Liver (tissue), 9 donors: ENCODE data around the gene ITGB4. TPM values are rescaled to one million over a fixed set of nuclear protein-coding genes. Genes with fewer than 3 reads are reported as not detected.

Experiments
- DNase-seq: peaks from one replicate; pipeline ENCODE4 v3.0.0-alpha.2; 2017; ENCODE audit warnings: low spot score
- H3K27ac ChIP-seq, 2 donors: one replicate each; pipeline ENCODE4 v1.7.0; 2013; ENCODE audit warnings: inconsistent platforms in 2 of 2, low read length in 2 of 2, control low read depth in 1 of 2, low read depth in 1 of 2, mild to moderate bottlenecking in 1 of 2
- H3K27me3 ChIP-seq, 4 donors: one replicate each; pipeline versions ENCODE4 v1.6.1 to v1.7.0; 2013; ENCODE audit warnings: low read length in 3 of 4, inconsistent platforms in 1 of 4, mild to moderate bottlenecking in 1 of 4, moderate library complexity in 1 of 4; ENCODE audit not compliant: control insufficient read depth in 4 of 4, insufficient read depth in 4 of 4
- H3K36me3 ChIP-seq, 4 donors: one replicate each; pipeline versions ENCODE4 v1.6.1 to v1.7.0; 2013; ENCODE audit warnings: low read length in 3 of 4, mild to moderate bottlenecking in 3 of 4, low read depth in 1 of 4, moderate library complexity in 1 of 4; ENCODE audit not compliant: control insufficient read depth in 4 of 4, insufficient read depth in 3 of 4
- H3K4me1 ChIP-seq, 4 donors: one replicate each; pipeline versions ENCODE4 v1.6.1 to v1.7.0; 2013; ENCODE audit warnings: low read length in 3 of 4, mild to moderate bottlenecking in 3 of 4, moderate library complexity in 1 of 4; ENCODE audit not compliant: control insufficient read depth in 4 of 4, insufficient read depth in 4 of 4
- H3K4me3 ChIP-seq, 3 donors: one replicate each; pipeline versions ENCODE4 v1.6.1 to v1.7.0; 2013; ENCODE audit warnings: low read length in 3 of 3, control low read depth in 1 of 3, low read depth in 1 of 3, mild to moderate bottlenecking in 1 of 3
- H3K9ac ChIP-seq, 2 donors: one replicate each; pipeline ENCODE4 v1.7.0; 2013; ENCODE audit warnings: low read length in 2 of 2, mild to moderate bottlenecking in 2 of 2, moderate library complexity in 2 of 2, control low read depth in 1 of 2, low read depth in 1 of 2
- H3K9me3 ChIP-seq, 4 donors: one replicate each; pipeline versions ENCODE4 v1.6.1 to v1.7.0; 2013; ENCODE audit warnings: low read length in 3 of 4; ENCODE audit not compliant: control insufficient read depth in 4 of 4
- ATF3 ChIP-seq: IDR thresholded peaks from 2 replicates; pipeline ENCODE4 v1.6.1; 2016; ENCODE audit warnings: antibody characterized with exemption
- CTCF ChIP-seq: fragments of 150-350 bp; IDR thresholded peaks from 2 replicates; pipeline ENCODE4 v1.5.1; 2017; ENCODE audit warnings: improper control_type of control experiment, low read depth, low read length; ENCODE audit not compliant: missing input control
- EGR1 ChIP-seq, 2 donors: IDR thresholded peaks; 2 replicates each; pipeline ENCODE4 v1.6.1; 2016 to 2018; ENCODE audit warnings: antibody characterized with exemption in 2 of 2, low read depth in 2 of 2
- FOXA1 ChIP-seq: IDR thresholded peaks from 2 replicates; pipeline ENCODE4 v1.6.1; 2016; ENCODE audit warnings: antibody characterized with exemption
- FOXA2 ChIP-seq: IDR thresholded peaks from 2 replicates; pipeline ENCODE4 v1.6.1; 2016; ENCODE audit warnings: antibody characterized with exemption
- HNF4A ChIP-seq, 2 donors: conservative IDR thresholded peaks; 2 replicates each; pipeline ENCODE4 v1.6.1; 2016; ENCODE audit warnings: antibody characterized with exemption in 2 of 2, mild to moderate bottlenecking in 2 of 2
- HNF4G ChIP-seq: IDR thresholded peaks from 2 replicates; pipeline ENCODE4 v1.6.1; 2016; ENCODE audit warnings: antibody characterized with exemption
- JUND ChIP-seq, 2 donors: IDR thresholded peaks; 2 replicates each; pipeline ENCODE4 v1.6.1; 2016; ENCODE audit warnings: antibody characterized with exemption in 2 of 2
- MAX ChIP-seq: IDR thresholded peaks from 2 replicates; pipeline ENCODE4 v1.6.1; 2016; ENCODE audit warnings: antibody characterized with exemption
- RXRA ChIP-seq, 2 donors: IDR thresholded peaks; 2 replicates each; pipeline ENCODE4 v1.6.1; 2017 to 2018; ENCODE audit warnings: antibody characterized with exemption in 2 of 2, mild to moderate bottlenecking in 1 of 2
- TAF1 ChIP-seq: conservative IDR thresholded peaks from 2 replicates; pipeline ENCODE4 v1.6.1; 2016; ENCODE audit warnings: antibody characterized with exemption, mild to moderate bottlenecking
- YY1 ChIP-seq: IDR thresholded peaks from 2 replicates; pipeline ENCODE4 v1.6.1; 2016; ENCODE audit warnings: antibody characterized with exemption, mild to moderate bottlenecking
- WGBS: extraction: QIAGEN DNeasy Blood & Tissue Kit; methylation state at CpG from one replicate; pipeline ENCODE4 v1.1.7; 2013; 5-methylcytosine and 5-hydroxymethylcytosine counted together
- polyA plus RNA-seq, 2 donors: library from polyadenylated mRNA; stranded (reverse) in 1 of 2; unstranded in 1 of 2; fragments of 200-250 nt in 1 of 2; fragments of >200 nt in 1 of 2; fragmentation: Nextera tagmentation in 1 of 2; extraction: Ambion mirVana in 1 of 2; gene quantifications; one replicate each; pipeline versions ENCODE4 v1.2.1 to v1.2.3, GENCODE V29; 2013 to 2015
- total RNA-seq, 2 donors: library from RNA; depleted of rRNA; stranded (reverse); fragments of >200 nt; gene quantifications; one replicate each; pipeline ENCODE4 v1.2.3, GENCODE V29; 2014
- TF ChIP-seq, protein P1 (sequence below): IDR thresholded peaks from 2 replicates; pipeline ENCODE4 v1.6.1; 2016; ENCODE audit warnings: antibody characterized with exemption, mild to moderate bottlenecking
- donor health status: healthy.
- donor health status: healthy.
- donor health status: healthy.
- donor health status: healthy.
- donor health status: healthy.

ITGB4 gene
- total and polyA plus RNA-seq, 4 donors: 0.42 to 1.4 (median 1.3) TPM

DNA sequence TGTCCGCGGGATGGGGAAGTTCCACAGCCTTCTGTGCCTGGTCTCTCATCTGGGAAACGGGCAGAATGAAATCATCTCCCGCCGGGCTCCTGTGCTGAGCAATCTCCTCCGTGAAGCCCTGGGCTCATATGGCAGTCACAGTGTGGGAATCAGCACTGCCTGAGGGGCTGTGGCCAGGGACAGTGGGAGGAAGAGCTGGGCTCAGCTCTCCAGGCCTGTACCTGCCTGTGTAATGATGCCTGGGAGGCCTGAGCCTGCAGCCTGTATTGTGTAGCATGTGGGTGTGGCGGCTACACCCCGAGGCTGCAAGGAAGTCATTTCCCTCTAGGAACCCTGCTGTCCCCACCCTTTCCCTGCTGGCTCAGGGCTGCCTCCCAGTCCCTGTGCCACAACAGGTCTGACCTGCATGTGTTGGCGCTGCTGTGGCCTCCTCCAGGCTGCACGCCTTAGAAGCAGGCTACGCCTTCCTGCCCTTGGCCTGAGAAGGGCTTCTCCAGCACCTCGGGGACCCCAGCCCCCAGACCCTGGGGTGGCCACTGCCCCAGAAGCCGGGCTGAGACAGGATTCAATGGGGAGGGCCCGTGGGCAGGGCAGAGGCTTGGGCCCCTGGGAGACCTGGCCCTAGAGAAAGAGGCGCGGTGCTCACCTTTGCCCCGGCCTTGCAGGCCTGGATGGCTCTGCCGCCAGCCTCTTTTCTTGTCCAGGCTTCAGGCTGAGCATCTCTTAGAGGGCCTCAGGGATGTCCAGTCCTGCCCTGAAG lies 2.1 kb downstream of the ITGB4 start:
- 82% methylated on average over 18 of the region's 18 CpGs for WGBS
- Histone ChIP-seq H3K27me3 (peaks cover 0 to 5% (median 0%) of the 10 kb centered on the region in 4 donors), H3K4me3 (no peak overlapping the region), H3K27ac (no peak overlapping the region), H3K36me3 (no peaks in the 10 kb centered on the region), H3K9ac (no peak overlapping the region), H3K4me1 (peaks cover 0 to 6% (median 5%) of the 10 kb centered on the region in 4 donors), H3K9me3 (no peaks in the 10 kb centered on the region)
- no peak for DNase-seq
- TF ChIP-seq, protein P1, sequence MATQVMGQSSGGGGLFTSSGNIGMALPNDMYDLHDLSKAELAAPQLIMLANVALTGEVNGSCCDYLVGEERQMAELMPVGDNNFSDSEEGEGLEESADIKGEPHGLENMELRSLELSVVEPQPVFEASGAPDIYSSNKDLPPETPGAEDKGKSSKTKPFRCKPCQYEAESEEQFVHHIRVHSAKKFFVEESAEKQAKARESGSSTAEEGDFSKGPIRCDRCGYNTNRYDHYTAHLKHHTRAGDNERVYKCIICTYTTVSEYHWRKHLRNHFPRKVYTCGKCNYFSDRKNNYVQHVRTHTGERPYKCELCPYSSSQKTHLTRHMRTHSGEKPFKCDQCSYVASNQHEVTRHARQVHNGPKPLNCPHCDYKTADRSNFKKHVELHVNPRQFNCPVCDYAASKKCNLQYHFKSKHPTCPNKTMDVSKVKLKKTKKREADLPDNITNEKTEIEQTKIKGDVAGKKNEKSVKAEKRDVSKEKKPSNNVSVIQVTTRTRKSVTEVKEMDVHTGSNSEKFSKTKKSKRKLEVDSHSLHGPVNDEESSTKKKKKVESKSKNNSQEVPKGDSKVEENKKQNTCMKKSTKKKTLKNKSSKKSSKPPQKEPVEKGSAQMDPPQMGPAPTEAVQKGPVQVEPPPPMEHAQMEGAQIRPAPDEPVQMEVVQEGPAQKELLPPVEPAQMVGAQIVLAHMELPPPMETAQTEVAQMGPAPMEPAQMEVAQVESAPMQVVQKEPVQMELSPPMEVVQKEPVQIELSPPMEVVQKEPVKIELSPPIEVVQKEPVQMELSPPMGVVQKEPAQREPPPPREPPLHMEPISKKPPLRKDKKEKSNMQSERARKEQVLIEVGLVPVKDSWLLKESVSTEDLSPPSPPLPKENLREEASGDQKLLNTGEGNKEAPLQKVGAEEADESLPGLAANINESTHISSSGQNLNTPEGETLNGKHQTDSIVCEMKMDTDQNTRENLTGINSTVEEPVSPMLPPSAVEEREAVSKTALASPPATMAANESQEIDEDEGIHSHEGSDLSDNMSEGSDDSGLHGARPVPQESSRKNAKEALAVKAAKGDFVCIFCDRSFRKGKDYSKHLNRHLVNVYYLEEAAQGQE: no peak
- TF ChIP-seq ATF3 (no peak), CTCF (no peak), HNF4G (no peak), MAX (no peak), TAF1 (no peak), FOXA2 (no peak), FOXA1 (no peak), YY1 (no peak)

- Histone ChIP-seq H3K4me1 (peaks cover 0 to 6% (median 5%) of the 10 kb centered on the region in 4 donors), H3K27me3 (peaks cover 0 to 5% (median 0%) of the 10 kb centered on the region in 4 donors), H3K27ac (no peak overlapping the region), H3K9ac (no peak overlapping the region), H3K9me3 (no peaks in the 10 kb centered on the region), H3K4me3 (no peak overlapping the region), H3K36me3 (no peaks in the 10 kb centered on the region)
- TF ChIP-seq EGR1 (IDR thresholded peaks at IDR 0.05; ENCODE audit: low read depth in 2 of 2) (no peak), FOXA1 (no peak), JUND (IDR thresholded peaks at IDR 0.05) (no peak), RXRA (IDR thresholded peaks at IDR 0.05) (no peak), ATF3 (no peak), FOXA2 (no peak), HNF4A (conservative IDR thresholded peaks at IDR 0.05) (no peak), HNF4G (no peak), MAX (no peak), CTCF (no peak), TAF1 (no peak)
- DNase-seq: no peak
- WGBS: 85% methylated on average over 23 of the region's 23 CpGs
These were observed 3.1 kb downstream of the ITGB4 start for GRCh38 chr17:75724016-75725003.
